GM23338 (cell line): ENCODE data around the gene BEND6. TPM values are rescaled to one million over a fixed set of nuclear protein-coding genes. Genes with fewer than 3 reads are reported as not detected.

Experiments
- ATAC-seq: fragments of 200-7000 bp; cut with Tn5 transposase; 3 replicates; pipeline ENCODE4 v1.9.1; 2020
- DNase-seq: peaks from one replicate; pipeline ENCODE4 v3.0.0-alpha.2; 2015; ENCODE audit warnings: low spot score
- H2AFZ ChIP-seq: fragments of 200-600 bp; sonication (generic); 2 replicates; pipeline ENCODE4 v1.8.0; 2016; ENCODE audit warnings: antibody characterized with exemption, mild to moderate bottlenecking, moderate library complexity
- H3F3A ChIP-seq: fragments of 200-600 bp; sonication (generic); replicated peaks from 2 replicates; pipeline ENCODE4 v1.8.0; 2017; ENCODE audit warnings: antibody characterized with exemption, mixed run types, low read depth
- H3K27ac ChIP-seq: fragments of 200-600 bp; sonication (generic); 2 replicates; pipeline ENCODE4 v1.6.1; 2016; ENCODE audit warnings: low read depth
- H3K27me3 ChIP-seq: fragments of 200-600 bp; sonication (generic); 2 replicates; pipeline ENCODE4 v1.8.0; 2016; ENCODE audit warnings: mild to moderate bottlenecking, mixed run types, moderate library complexity; ENCODE audit not compliant: insufficient read depth
- H3K36me3 ChIP-seq: fragments of 200-600 bp; sonication (generic); 2 replicates; pipeline ENCODE4 v1.8.0; 2016; ENCODE audit warnings: mild to moderate bottlenecking; ENCODE audit not compliant: insufficient read depth
- H3K4me1 ChIP-seq: fragments of 200-600 bp; sonication (generic); 2 replicates; pipeline ENCODE4 v1.8.0; 2016; ENCODE audit warnings: mild to moderate bottlenecking, moderate library complexity; ENCODE audit not compliant: insufficient read depth
- H3K4me2 ChIP-seq: fragments of 200-600 bp; sonication (generic); 2 replicates; pipeline ENCODE4 v1.7.1; 2017; ENCODE audit warnings: mixed run types
- H3K4me3 ChIP-seq: fragments of 200-600 bp; sonication (generic); 2 replicates; pipeline ENCODE4 v1.6.1; 2016; ENCODE audit warnings: mixed run types
- H3K79me2 ChIP-seq: fragments of 200-600 bp; sonication (generic); replicated peaks from 2 replicates; pipeline ENCODE4 v1.8.0; 2017; ENCODE audit warnings: mild to moderate bottlenecking; ENCODE audit not compliant: insufficient read depth
- H3K9me2 ChIP-seq: fragments of 200-600 bp; sonication (generic); 2 replicates; pipeline ENCODE4 v1.8.0; 2017; ENCODE audit not compliant: insufficient read depth
- H4K20me1 ChIP-seq: fragments of 200-600 bp; sonication (generic); replicated peaks from 2 replicates; pipeline ENCODE4 v1.8.0; 2017; ENCODE audit warnings: mild to moderate bottlenecking; ENCODE audit not compliant: insufficient read depth
- H3K27ac Mint-ChIP-seq: 2 replicates; pipeline ENCODE4 v1.8.0; 2020; ENCODE audit warnings: inconsistent platforms, mild to moderate bottlenecking, moderate library complexity, mixed read lengths
- H3K27me3 Mint-ChIP-seq: 3 replicates; pipeline ENCODE4 v1.8.0; 2022; ENCODE audit warnings: low read depth, mild to moderate bottlenecking, moderate library complexity, mixed read lengths, inconsistent platforms; ENCODE audit not compliant: insufficient read depth, poor library complexity
- H3K36me3 Mint-ChIP-seq: 3 replicates; pipeline ENCODE4 v1.8.0; 2021; ENCODE audit warnings: low read depth, mild to moderate bottlenecking, inconsistent platforms, moderate library complexity, mixed read lengths
- H3K4me1 Mint-ChIP-seq: 3 replicates; pipeline ENCODE4 v1.8.0; 2020; ENCODE audit warnings: mild to moderate bottlenecking, inconsistent platforms, mixed read lengths
- H3K4me3 Mint-ChIP-seq: 3 replicates; pipeline ENCODE4 v1.8.0; 2021; ENCODE audit warnings: moderate library complexity, mild to moderate bottlenecking, inconsistent platforms, mixed read lengths
- H3K9me3 Mint-ChIP-seq: 3 replicates; pipeline ENCODE4 v1.8.0; 2020; ENCODE audit warnings: moderate library complexity, mild to moderate bottlenecking, inconsistent platforms, mixed read lengths
- CREB1 ChIP-seq: fragments of 250-450 bp; sonication (Bioruptor Pico); IDR thresholded peaks from 2 replicates; pipeline ENCODE4 v1.5.0; 2020; ENCODE audit warnings: low read depth, mild to moderate bottlenecking, moderate library complexity
- JUNB ChIP-seq: IDR thresholded peaks from one replicate; pipeline ENCODE4 v1.6.1; 2016; ENCODE audit warnings: antibody characterized with exemption; ENCODE audit not compliant: unreplicated experiment
- polyA plus RNA-seq: library from polyadenylated mRNA; unstranded; fragments of >200 nt; fragmentation: Nextera tagmentation; extraction: Ambion mirVana; gene quantifications from 2 replicates; pipeline ENCODE4 v1.2.1, GENCODE V29; 2016
- small RNA-seq: library from RNA; depleted of rRNA; stranded (forward); fragments of <200 nt; gene quantifications from one replicate; pipeline ENCODE3, GENCODE V24; 2014; ENCODE audit warnings: low replicate concordance
- total RNA-seq: library from RNA; depleted of rRNA; stranded (reverse); fragments of >200 nt; shearing (Covaris generic); gene quantifications from 2 replicates; pipeline ENCODE4 v1.2.3, GENCODE V29; 2014; rRNA removed

BEND6 gene
- total and polyA plus RNA-seq, 2 experiments from 2014 or later = 6.0 to 6.7 TPM

DNA sequence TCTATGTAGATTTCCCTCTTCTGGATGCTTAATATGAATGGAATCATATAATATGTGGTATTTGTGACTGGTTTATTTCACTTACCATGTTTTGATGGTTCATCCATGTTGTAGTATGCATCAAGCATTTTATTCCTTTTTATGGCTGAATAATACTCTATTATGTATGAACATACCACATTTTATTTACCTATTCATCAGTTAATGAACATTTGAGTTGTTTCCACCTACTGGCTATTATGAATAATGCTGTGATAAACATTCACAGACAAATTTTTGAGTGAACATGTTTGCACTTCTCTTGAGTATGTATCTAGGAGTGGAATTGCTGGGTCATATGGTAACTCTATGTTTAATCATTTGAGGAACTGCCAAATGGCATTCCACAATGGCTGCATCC lies 120.2 kb downstream of the BEND6 start:
- Mint-ChIP-seq H3K27me3 (peaks cover 11% of the 10 kb centered on the region), H3K4me3 (no peak overlapping the region), H3K27ac (no peak overlapping the region), H3K9me3 (peaks cover 3% of the 10 kb centered on the region; the same call in 1 of the 3 replicates), H3K4me1 (peaks cover 25% of the 10 kb centered on the region), H3K36me3 (peaks cover 4% of the 10 kb centered on the region; the same call in 2 of the 3 replicates)
- H3K27me3 ChIP-seq = no peaks in the 10 kb centered on the region
- H3K36me3 ChIP-seq = no peaks in the 10 kb centered on the region
- H3K79me2 ChIP-seq = no peaks in the 10 kb centered on the region
- no peak for ATAC-seq
- no peak overlapping the region for H3K4me2 ChIP-seq
- TF ChIP-seq JUNB (no peak), CREB1 (CRISPR knock-in tag) (no peak)
- H2AFZ ChIP-seq = no peak overlapping the region
- no peaks in the 10 kb centered on the region for H3K9me2 ChIP-seq
- H4K20me1 ChIP-seq = no peaks in the 10 kb centered on the region
- H3K4me1 ChIP-seq = peaks cover 26% of the 10 kb centered on the region
- no peak overlapping the region for H3K27ac ChIP-seq
- no peaks in the 10 kb centered on the region for H3F3A ChIP-seq
- no peak for DNase-seq
- no peak overlapping the region for H3K4me3 ChIP-seq

Small RNAs within 50 kb of the gene (small RNA-seq; reads per million reads assigned to genes)
- not detected for gene FTH1P15
- not detected for gene RNU6-626P

Other genes starting within 250 kb of the BEND6 start
- 21.3 and 24.0 TPM in 2 replicates for gene KIAA1586, start 91.6 kb downstream of the BEND6 start, total RNA-seq
- gene KIAA1586, start 91.6 kb downstream of the BEND6 start, polyA plus RNA-seq = 30.2 and 37.7 TPM in 2 replicates
- gene ZNF451, start 135.1 kb downstream of the BEND6 start, total RNA-seq = 50.7 and 54.1 TPM in 2 replicates
- gene ZNF451, start 135.1 kb downstream of the BEND6 start, polyA plus RNA-seq = 43.1 and 44.8 TPM in 2 replicates
- 8.5 TPM in 2 replicates for gene BAG2, start 217.2 kb downstream of the BEND6 start, total RNA-seq
- 9.0 and 9.5 TPM in 2 replicates for gene BAG2, start 217.2 kb downstream of the BEND6 start, polyA plus RNA-seq